Esophagus squamous epithelium (tissue), 5 donors: ENCODE results near the gene PPP4C. TPM values are rescaled to one million over a fixed set of nuclear protein-coding genes. Genes with fewer than 3 reads are reported as not detected.
A peak's percentile ranks its signal among the peaks of the same experiment; 100 is the strongest.

Source experiments
- DNase-seq: peaks from one replicate; lab custom pipeline; 2025; lab: John Stamatoyannopoulos, UW
- H3K27ac ChIP-seq, 4 donors: fragments of 200-600 bp; sonication (generic); one replicate each; pipeline ENCODE4 v1.5.1; 2016 to 2019; ENCODE audit warnings: mild to moderate bottlenecking in 1 of 4
- H3K27me3 ChIP-seq, 4 donors: fragments of 200-600 bp; sonication (generic); 1 replicate in 3 of 4; 2 replicates in 1 of 4; pipeline versions ENCODE4 v1.5.1 to v1.6.0; 2017 to 2021; ENCODE audit warnings: antibody characterized with exemption in 1 of 4
- H3K36me3 ChIP-seq, 3 donors: fragments of 200-600 bp; sonication (generic); one replicate each; pipeline ENCODE4 v1.5.1; 2016 to 2019
- H3K4me1 ChIP-seq, 3 donors: fragments of 200-600 bp; sonication (generic); one replicate each; pipeline ENCODE4 v1.5.1; 2017 to 2019
- H3K4me3 ChIP-seq, 4 donors: fragments of 200-600 bp; sonication (generic); 1 replicate in 3 of 4; 2 replicates in 1 of 4; pipeline ENCODE4 v1.5.1; 2016 to 2019; ENCODE audit warnings: mild to moderate bottlenecking in 2 of 4, moderate library complexity in 1 of 4
- H3K9me3 ChIP-seq, 3 donors: fragments of 200-600 bp; sonication (generic); one replicate each; pipeline ENCODE4 v1.5.1; 2016 to 2019
- CTCF ChIP-seq, 6 experiments: fragments of 450-650 bp in 4 of 6; fragments of 200-600 bp in 2 of 6; sonication (generic) in 2 of 6; IDR thresholded peaks; one replicate each; pipeline ENCODE4 v1.5.1; 2016 to 2019; ENCODE audit warnings: antibody characterized with exemption in 6 of 6, mild to moderate bottlenecking in 4 of 6, moderate library complexity in 4 of 6
- POLR2A ChIP-seq, 4 donors: fragments of 450-650 bp; IDR thresholded peaks; one replicate each; pipeline ENCODE4 v1.6.1; 2017; ENCODE audit warnings: antibody characterized with exemption in 4 of 4, mild to moderate bottlenecking in 4 of 4, moderate library complexity in 3 of 4
- WGBS, 2 donors: methylation state at CpG; one replicate each; pipeline ENCODE4 v1.1.5; 2018; 5-methylcytosine and 5-hydroxymethylcytosine counted together
- intact Hi-C: fragments of 100-400 bp; cut with DNase I; formaldehyde crosslinking; loops from one replicate; pipeline ENCODE4 v1.15.0; 2022
- total RNA-seq, 4 donors: library from RNA; depleted of rRNA; stranded (reverse); fragments of >200 nt; gene quantifications; one replicate each; pipeline ENCODE4 v1.1.0, GENCODE V29; 2016
- donor health status: DM: yes; HTN: yes; CAD: no.

Gene PPP4C
- total RNA-seq, 4 donors from 2014 or later, result 67.9 to 100 (median 78.4) TPM

GRCh38 chr16:30049871-30050270 is 25.9 kb upstream of the PPP4C start:
- WGBS, 2 donors, result 51 to 62% methylated on average over 7 to 8 of the region's 8 CpGs
- intact Hi-C loops, result no loop called here
- H3K9me3 ChIP-seq, result no peaks in the 10 kb centered on the region
- H3K36me3 ChIP-seq, result no peaks in the 10 kb centered on the region
- H3K4me1 ChIP-seq, result peaks cover 15 to 59% (median 20%) of the 10 kb centered on the region in 3 donors
- no peak overlapping the region for H3K4me3 ChIP-seq
- TF ChIP-seq CTCF (IDR thresholded peaks at IDR 0.05), result no peak
- no peak for TF ChIP-seq POLR2A (IDR thresholded peaks at IDR 0.05)
- peak overlapping the region in 2 of 4 donors; percentile 11 to 56 for H3K27ac ChIP-seq
- DNase-seq, result no peak
- H3K27me3 ChIP-seq, result peaks cover 0 to 3% (median 0%) of the 10 kb centered on the region in 4 donors

- no peak for DNase-seq
- Histone ChIP-seq H3K9me3 (no peaks in the 10 kb centered on the region), H3K27ac (no peak overlapping the region), H3K4me3 (no peak overlapping the region), H3K4me1 (peaks cover 18 to 69% (median 28%) of the 10 kb centered on the region in 3 donors), H3K36me3 (no peaks in the 10 kb centered on the region), H3K27me3 (no peaks in the 10 kb centered on the region)
- 45 to 74% methylated on average over 3 of the region's 3 CpGs for WGBS, 2 donors
- TF ChIP-seq POLR2A (IDR thresholded peaks at IDR 0.05), result no peak
- no peak for TF ChIP-seq CTCF (IDR thresholded peaks at IDR 0.05)
- intact Hi-C loops, result no loop called here
Measured at GRCh38 chr16:30051518-30051917, 24.3 kb upstream of the PPP4C start.

- Histone ChIP-seq H3K27me3 (no peaks in the 10 kb centered on the region), H3K36me3 (no peaks in the 10 kb centered on the region), H3K9me3 (no peaks in the 10 kb centered on the region), H3K4me1 (peaks cover 18 to 74% (median 28%) of the 10 kb centered on the region in 3 donors), H3K4me3 (peak overlapping the region; percentile 51 to 88 (median 63)), H3K27ac (peak overlapping the region; percentile 50 to 64 (median 56))
- intact Hi-C loops, result no loop called here
- 3 to 7% methylated on average over 15 to 30 of the region's 58 CpGs for WGBS, 2 donors
- TF ChIP-seq POLR2A (IDR thresholded peaks at IDR 0.05) (no peak), CTCF (IDR thresholded peaks at IDR 0.05) (peak in 1 of 6 experiments; percentile 25)
- peak; percentile 47 for DNase-seq
Measured at GRCh38 chr16:30052671-30053372, 23.0 kb upstream of the PPP4C start.

GRCh38 chr16:30053376-30054015 is 22.3 kb upstream of the PPP4C start:
- intact Hi-C loops, result no loop called here
- no peak for DNase-seq
- H3K4me3 ChIP-seq, result peak overlapping the region; percentile 51 to 88 (median 63)
- H3K9me3 ChIP-seq, result no peaks in the 10 kb centered on the region
- no peaks in the 10 kb centered on the region for H3K27me3 ChIP-seq
- H3K36me3 ChIP-seq, result no peaks in the 10 kb centered on the region
- H3K27ac ChIP-seq, result peak overlapping the region; percentile 50 to 64 (median 56)
- 0 to 11% methylated on average over 6 to 13 of the region's 19 CpGs for WGBS, 2 donors
- H3K4me1 ChIP-seq, result peaks cover 18 to 78% (median 28%) of the 10 kb centered on the region in 3 donors
- TF ChIP-seq POLR2A (IDR thresholded peaks at IDR 0.05), result no peak
- no peak for TF ChIP-seq CTCF (IDR thresholded peaks at IDR 0.05)

- 74 to 75% methylated on average over 8 of the region's 8 CpGs for WGBS, 2 donors
- no peaks in the 10 kb centered on the region for H3K27me3 ChIP-seq
- H3K36me3 ChIP-seq, result no peaks in the 10 kb centered on the region
- DNase-seq, result no peak
- TF ChIP-seq CTCF (IDR thresholded peaks at IDR 0.05) (no peak), POLR2A (IDR thresholded peaks at IDR 0.05) (no peak)
- peaks cover 18 to 73% (median 28%) of the 10 kb centered on the region in 3 donors for H3K4me1 ChIP-seq
- no peak overlapping the region for H3K4me3 ChIP-seq
- H3K27ac ChIP-seq, result no peak overlapping the region
- intact Hi-C loops, result no loop called here
- no peaks in the 10 kb centered on the region for H3K9me3 ChIP-seq
Measured at GRCh38 chr16:30054451-30054850, 21.3 kb upstream of the PPP4C start.
